OCI-LY3 (cell line): Measurements from ENCODE around the gene NCOA3.

Experiments used
- EZH2phosphoT487 ChIP-seq: fragments of 200-600 bp; shearing (Covaris generic); IDR thresholded peaks from 2 replicates; pipeline ENCODE4 v1.6.1; 2018; ENCODE audit warnings: antibody characterized with exemption, mixed run types, low read depth
- TF ChIP-seq, protein P1 (sequence below): fragments of 200-600, 300-600 bp; sonication (generic); IDR thresholded peaks from 2 replicates; pipeline ENCODE4 v1.5.1; 2014; ENCODE audit warnings: antibody characterized with exemption, low read length, low read depth

DNA sequence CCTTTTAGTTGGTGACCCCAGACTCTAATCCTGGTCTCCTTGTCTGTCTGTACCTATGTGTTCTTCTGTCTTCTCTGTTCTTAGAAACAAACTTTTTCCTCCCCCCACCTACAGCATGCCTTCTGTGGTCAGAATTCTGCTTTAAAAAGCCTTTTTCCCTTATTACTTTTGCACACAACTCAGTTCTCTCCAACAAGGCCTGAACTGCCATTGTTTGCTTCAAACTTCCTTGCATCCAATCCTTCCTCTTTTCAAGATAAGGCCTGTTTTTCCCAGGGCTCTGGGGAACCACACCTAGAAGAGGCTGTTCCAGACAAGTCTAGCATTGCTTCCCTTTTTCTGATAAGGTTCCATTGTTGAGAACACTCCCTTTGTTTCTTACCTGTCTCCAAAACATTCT lies 22.2 kb upstream of the NCOA3 start:
- TF ChIP-seq, protein P1, sequence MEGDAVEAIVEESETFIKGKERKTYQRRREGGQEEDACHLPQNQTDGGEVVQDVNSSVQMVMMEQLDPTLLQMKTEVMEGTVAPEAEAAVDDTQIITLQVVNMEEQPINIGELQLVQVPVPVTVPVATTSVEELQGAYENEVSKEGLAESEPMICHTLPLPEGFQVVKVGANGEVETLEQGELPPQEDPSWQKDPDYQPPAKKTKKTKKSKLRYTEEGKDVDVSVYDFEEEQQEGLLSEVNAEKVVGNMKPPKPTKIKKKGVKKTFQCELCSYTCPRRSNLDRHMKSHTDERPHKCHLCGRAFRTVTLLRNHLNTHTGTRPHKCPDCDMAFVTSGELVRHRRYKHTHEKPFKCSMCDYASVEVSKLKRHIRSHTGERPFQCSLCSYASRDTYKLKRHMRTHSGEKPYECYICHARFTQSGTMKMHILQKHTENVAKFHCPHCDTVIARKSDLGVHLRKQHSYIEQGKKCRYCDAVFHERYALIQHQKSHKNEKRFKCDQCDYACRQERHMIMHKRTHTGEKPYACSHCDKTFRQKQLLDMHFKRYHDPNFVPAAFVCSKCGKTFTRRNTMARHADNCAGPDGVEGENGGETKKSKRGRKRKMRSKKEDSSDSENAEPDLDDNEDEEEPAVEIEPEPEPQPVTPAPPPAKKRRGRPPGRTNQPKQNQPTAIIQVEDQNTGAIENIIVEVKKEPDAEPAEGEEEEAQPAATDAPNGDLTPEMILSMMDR = no peak
- TF ChIP-seq EZH2phosphoT487 = no peak
